Neural progenitor cell (in vitro differentiated cells): ENCODE measurements around the gene KIAA2012. TPM values are rescaled to one million over a fixed set of nuclear protein-coding genes. Genes with fewer than 3 reads are reported as not detected.

ENCODE experiments used
- DNase-seq: peaks from one replicate; pipeline ENCODE4 v3.0.0-alpha.2; 2016; ENCODE audit warnings: low spot score
- H2AFZ ChIP-seq: fragments of 200-600 bp; sonication (generic); replicated peaks from 2 replicates; pipeline ENCODE4 v1.6.1; 2016; ENCODE audit warnings: antibody characterized with exemption
- H3F3A ChIP-seq: fragments of 200-600 bp; sonication (generic); 2 replicates; pipeline ENCODE4 v1.6.1; 2016; ENCODE audit warnings: antibody characterized with exemption, low read depth
- H3K27ac ChIP-seq: fragments of 200-600 bp; sonication (generic); 2 replicates; pipeline ENCODE4 v1.5.1; 2016; ENCODE audit warnings: mild to moderate bottlenecking
- H3K27me3 ChIP-seq: fragments of 200-600 bp; sonication (generic); 2 replicates; pipeline ENCODE4 v1.6.1; 2016; ENCODE audit warnings: mild to moderate bottlenecking, moderate library complexity
- H3K36me3 ChIP-seq: fragments of 200-600 bp; sonication (generic); 2 replicates; pipeline ENCODE4 v1.5.1; 2016
- H3K4me1 ChIP-seq: fragments of 200-600 bp; sonication (generic); 2 replicates; pipeline ENCODE4 v1.6.1; 2016; ENCODE audit warnings: mixed run types
- H3K4me2 ChIP-seq: fragments of 200-600 bp; sonication (generic); 2 replicates; pipeline ENCODE4 v1.6.1; 2016
- H3K4me3 ChIP-seq: fragments of 200-600 bp; sonication (generic); 2 replicates; pipeline ENCODE4 v1.5.1; 2016
- H3K79me2 ChIP-seq: fragments of 200-600 bp; sonication (generic); 2 replicates; pipeline ENCODE4 v1.6.1; 2016; ENCODE audit warnings: low read depth
- H3K9ac ChIP-seq: fragments of 200-600 bp; sonication (generic); 2 replicates; pipeline ENCODE4 v1.6.1; 2016
- H3K9me3 ChIP-seq: fragments of 200-600 bp; sonication (generic); 2 replicates; pipeline ENCODE4 v1.5.1; 2016; ENCODE audit warnings: low read depth
- H4K20me1 ChIP-seq: fragments of 200-600 bp; sonication (generic); 2 replicates; pipeline ENCODE4 v1.6.1; 2016; ENCODE audit warnings: low read depth
- H3K27ac Mint-ChIP-seq: 3 replicates; pipeline ENCODE4 v1.8.0; 2021; ENCODE audit warnings: mixed read lengths
- H3K27me3 Mint-ChIP-seq: 2 replicates; pipeline ENCODE4 v1.8.0; 2022; ENCODE audit warnings: low read depth, mild to moderate bottlenecking, inconsistent platforms, moderate library complexity, mixed read lengths; ENCODE audit not compliant: insufficient read depth
- H3K36me3 Mint-ChIP-seq: 3 replicates; pipeline ENCODE4 v1.8.0; 2021; ENCODE audit warnings: mixed read lengths
- H3K4me1 Mint-ChIP-seq: 3 replicates; pipeline ENCODE4 v1.8.0; 2021; ENCODE audit warnings: mixed read lengths
- H3K4me3 Mint-ChIP-seq: 3 replicates; pipeline ENCODE4 v1.8.0; 2021; ENCODE audit warnings: mild to moderate bottlenecking, moderate library complexity, mixed read lengths
- H3K9me3 Mint-ChIP-seq: 3 replicates; pipeline ENCODE4 v1.8.0; 2020; ENCODE audit warnings: mixed read lengths
- EZH2 ChIP-seq: fragments of 200-600 bp; sonication (generic); IDR thresholded peaks from 2 replicates; pipeline ENCODE4 v1.6.1; 2017; ENCODE audit warnings: antibody characterized with exemption, mild to moderate bottlenecking, moderate library complexity
- EZH2phosphoT487 ChIP-seq: fragments of 200-600 bp; sonication (generic); IDR thresholded peaks from 2 replicates; pipeline ENCODE4 v1.6.1; 2017; ENCODE audit warnings: antibody characterized with exemption
- total RNA-seq: library from RNA; depleted of rRNA; stranded (reverse); fragments of >200 nt; gene quantifications from 2 replicates; pipeline ENCODE4 v1.2.3, GENCODE V29; 2015; ENCODE audit warnings: low replicate concordance
- TF ChIP-seq, protein P1 (sequence below): fragments of 200-600 bp; sonication (generic); IDR thresholded peaks from 2 replicates; pipeline ENCODE4 v1.5.1; 2017; ENCODE audit warnings: antibody characterized with exemption, mild to moderate bottlenecking

The KIAA2012 gene
- total RNA-seq, 1 donor from 2014 or later: not detected

DNA sequence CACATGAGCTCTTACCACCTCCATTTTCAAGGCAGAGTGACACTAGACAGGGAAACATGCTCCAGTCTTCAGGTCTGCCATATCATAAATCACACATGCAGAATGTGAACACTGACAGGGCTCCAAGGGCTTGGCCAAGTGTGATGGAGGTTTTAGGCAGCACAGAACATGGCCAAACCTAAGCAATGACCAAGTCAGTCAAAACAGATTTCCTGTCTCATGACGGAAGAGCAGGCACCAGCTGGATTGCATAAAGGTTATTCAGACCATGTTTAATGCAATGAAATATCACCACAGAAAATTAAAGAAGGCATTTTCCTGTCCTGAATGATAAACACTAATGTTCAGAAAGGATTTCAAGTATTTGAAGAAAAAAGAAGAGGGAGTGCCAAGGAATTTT, 92.9 kb downstream of the KIAA2012 start:
- no peak overlapping the region for H2AFZ ChIP-seq
- H3K27ac Mint-ChIP-seq: no peak overlapping the region
- H3K4me2 ChIP-seq: no peak overlapping the region
- no peaks in the 10 kb centered on the region for H3K79me2 ChIP-seq
- TF ChIP-seq EZH2 (no peak), EZH2phosphoT487 (no peak)
- TF ChIP-seq, protein P1, sequence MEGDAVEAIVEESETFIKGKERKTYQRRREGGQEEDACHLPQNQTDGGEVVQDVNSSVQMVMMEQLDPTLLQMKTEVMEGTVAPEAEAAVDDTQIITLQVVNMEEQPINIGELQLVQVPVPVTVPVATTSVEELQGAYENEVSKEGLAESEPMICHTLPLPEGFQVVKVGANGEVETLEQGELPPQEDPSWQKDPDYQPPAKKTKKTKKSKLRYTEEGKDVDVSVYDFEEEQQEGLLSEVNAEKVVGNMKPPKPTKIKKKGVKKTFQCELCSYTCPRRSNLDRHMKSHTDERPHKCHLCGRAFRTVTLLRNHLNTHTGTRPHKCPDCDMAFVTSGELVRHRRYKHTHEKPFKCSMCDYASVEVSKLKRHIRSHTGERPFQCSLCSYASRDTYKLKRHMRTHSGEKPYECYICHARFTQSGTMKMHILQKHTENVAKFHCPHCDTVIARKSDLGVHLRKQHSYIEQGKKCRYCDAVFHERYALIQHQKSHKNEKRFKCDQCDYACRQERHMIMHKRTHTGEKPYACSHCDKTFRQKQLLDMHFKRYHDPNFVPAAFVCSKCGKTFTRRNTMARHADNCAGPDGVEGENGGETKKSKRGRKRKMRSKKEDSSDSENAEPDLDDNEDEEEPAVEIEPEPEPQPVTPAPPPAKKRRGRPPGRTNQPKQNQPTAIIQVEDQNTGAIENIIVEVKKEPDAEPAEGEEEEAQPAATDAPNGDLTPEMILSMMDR: no peak
- no peak overlapping the region for H3K4me3 Mint-ChIP-seq
- peaks cover 50% of the 10 kb centered on the region for H3K27me3 ChIP-seq
- DNase-seq: no peak
- no peak overlapping the region for H3K9ac ChIP-seq
- no peaks in the 10 kb centered on the region for H3K36me3 Mint-ChIP-seq
- peaks cover 10% of the 10 kb centered on the region for H3K4me1 ChIP-seq
- peaks cover 31% of the 10 kb centered on the region for H3F3A ChIP-seq
- peaks cover 60% of the 10 kb centered on the region for H3K4me1 Mint-ChIP-seq
- no peaks in the 10 kb centered on the region for H3K36me3 ChIP-seq
- no peaks in the 10 kb centered on the region for H3K9me3 Mint-ChIP-seq
- no peak overlapping the region for H3K4me3 ChIP-seq
- peaks cover 8% of the 10 kb centered on the region for H3K27me3 Mint-ChIP-seq
- peaks cover 9% of the 10 kb centered on the region for H4K20me1 ChIP-seq
- H3K27ac ChIP-seq: no peak overlapping the region
- H3K9me3 ChIP-seq: no peaks in the 10 kb centered on the region

DNA sequence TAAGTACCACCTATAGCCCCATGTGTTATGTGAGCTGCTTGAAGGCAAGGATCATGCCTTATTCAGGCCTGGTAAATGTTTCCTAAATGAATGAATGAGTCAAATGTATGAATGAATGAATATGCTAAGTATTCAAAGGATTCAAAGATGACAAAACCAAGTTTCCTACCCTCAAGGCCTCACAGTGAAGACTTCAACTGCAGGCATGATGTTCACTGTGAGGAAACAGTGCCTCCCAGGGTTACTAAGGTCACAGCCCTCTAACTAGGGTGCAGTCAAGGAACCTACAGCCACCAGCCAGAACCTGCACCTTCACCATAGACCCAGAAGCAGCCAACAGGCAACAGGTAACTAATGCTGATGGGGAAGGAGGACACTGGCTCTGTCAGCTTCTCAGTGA, 96.1 kb downstream of the KIAA2012 start:
- Histone ChIP-seq H4K20me1 (peaks cover 5% of the 10 kb centered on the region), H3K79me2 (no peaks in the 10 kb centered on the region), H3K4me2 (no peak overlapping the region), H3K4me1 (peaks cover 7% of the 10 kb centered on the region), H2AFZ (no peak overlapping the region), H3K4me3 (no peak overlapping the region), H3K27me3 (peaks cover 59% of the 10 kb centered on the region), H3K9me3 (no peaks in the 10 kb centered on the region), H3K27ac (no peak overlapping the region), H3K9ac (no peak overlapping the region), H3K36me3 (no peaks in the 10 kb centered on the region), H3F3A (peaks cover 27% of the 10 kb centered on the region)
- H3K36me3 Mint-ChIP-seq: no peaks in the 10 kb centered on the region
- no peak overlapping the region for H3K4me3 Mint-ChIP-seq
- no peak overlapping the region for H3K27ac Mint-ChIP-seq
- DNase-seq: no peak
- no peak for TF ChIP-seq EZH2
- TF ChIP-seq, protein P1: no peak
- TF ChIP-seq EZH2phosphoT487: no peak
- no peaks in the 10 kb centered on the region for H3K9me3 Mint-ChIP-seq
- peaks cover 63% of the 10 kb centered on the region for H3K4me1 Mint-ChIP-seq
- H3K27me3 Mint-ChIP-seq: peaks cover 19% of the 10 kb centered on the region

DNA sequence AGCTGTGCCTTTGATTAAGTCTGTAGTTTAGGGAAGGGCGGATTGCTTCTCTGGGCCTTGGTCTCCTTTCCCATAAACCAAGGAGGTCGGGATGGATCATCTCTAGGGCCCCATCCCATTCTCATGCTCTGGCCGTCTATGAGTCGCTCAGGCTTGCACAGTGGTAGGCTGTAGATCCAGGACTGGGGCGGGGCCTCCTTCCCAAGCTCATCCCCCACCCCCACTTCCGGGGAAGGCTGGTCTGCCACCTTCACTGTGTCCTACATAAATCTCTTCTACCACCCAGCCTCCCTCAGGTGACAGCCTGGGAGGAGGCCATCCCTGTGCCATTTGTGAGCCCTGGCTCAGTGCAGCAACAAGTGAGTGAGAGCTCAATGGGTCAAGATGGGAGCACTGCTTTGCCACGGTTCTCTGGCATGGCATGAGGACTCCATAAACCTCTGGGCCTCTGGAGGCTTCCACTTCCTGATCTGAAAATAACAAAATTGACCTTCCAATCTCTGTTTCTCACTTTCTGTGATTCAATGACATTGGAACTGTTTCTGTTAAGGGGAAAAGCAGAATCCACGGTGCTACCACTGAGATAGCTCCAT, 96.9 kb downstream of the KIAA2012 start:
- Mint-ChIP-seq H3K36me3 (no peaks in the 10 kb centered on the region), H3K27me3 (peaks cover 19% of the 10 kb centered on the region), H3K9me3 (peaks cover under 1% of the 10 kb centered on the region), H3K4me1 (peaks cover 55% of the 10 kb centered on the region), H3K4me3 (no peak overlapping the region), H3K27ac (no peak overlapping the region)
- Histone ChIP-seq H3K27ac (no peak overlapping the region), H3F3A (peaks cover 21% of the 10 kb centered on the region), H4K20me1 (peaks cover under 1% of the 10 kb centered on the region), H3K9ac (no peak overlapping the region), H3K9me3 (peaks cover under 1% of the 10 kb centered on the region), H3K4me2 (no peak overlapping the region), H3K4me1 (peaks cover 6% of the 10 kb centered on the region), H3K27me3 (peaks cover 56% of the 10 kb centered on the region), H3K4me3 (no peak overlapping the region), H3K36me3 (no peaks in the 10 kb centered on the region), H3K79me2 (no peaks in the 10 kb centered on the region), H2AFZ (no peak overlapping the region)
- TF ChIP-seq, protein P1: no peak
- TF ChIP-seq EZH2phosphoT487: no peak
- no peak for TF ChIP-seq EZH2
- DNase-seq: no peak
